HepG2 (cell line): ENCODE measurements around the gene GPBAR1. TPM values are rescaled to one million over a fixed set of nuclear protein-coding genes. Genes with fewer than 3 reads are reported as not detected.

Experiments
- AKNA ChIP-seq: sonication (generic); formaldehyde crosslinking; IDR thresholded peaks from 2 replicates; pipeline ENCODE4 v1.4.0; 2020; ENCODE audit warnings: missing genetic modification reagents, borderline replicate concordance
- ASH2L ChIP-seq: fragments of 300-600, 200-600 bp; sonication (generic); IDR thresholded peaks from 2 replicates; pipeline ENCODE4 v1.7.0; 2017; ENCODE audit warnings: low read depth, mild to moderate bottlenecking, moderate library complexity, mixed read lengths, low read length; ENCODE audit not compliant: insufficient read length
- CCDC6 ChIP-seq: sonication (generic); formaldehyde crosslinking; IDR thresholded peaks from 2 replicates; pipeline ENCODE4 v1.8.1; 2022; ENCODE audit warnings: mild to moderate bottlenecking, missing genetic modification reagents, moderate library complexity
- FOSL1 ChIP-seq: sonication (generic); formaldehyde crosslinking; IDR thresholded peaks from 2 replicates; pipeline ENCODE4 v1.9.0; 2021; ENCODE audit warnings: missing genetic modification reagents, borderline replicate concordance
- GMEB2 ChIP-seq: IDR thresholded peaks from 2 replicates; pipeline ENCODE4 v1.6.1; 2016; ENCODE audit warnings: missing biosample characterization, missing genetic modification reagents, low read depth
- HES4 ChIP-seq: sonication (generic); formaldehyde crosslinking; IDR thresholded peaks from 2 replicates; pipeline ENCODE4 v1.9.0; 2021; ENCODE audit warnings: mild to moderate bottlenecking, missing genetic modification reagents, borderline replicate concordance
- HMGA1 ChIP-seq: sonication (generic); formaldehyde crosslinking; conservative IDR thresholded peaks from 2 replicates; pipeline ENCODE4 v1.4.0; 2020; ENCODE audit warnings: missing genetic modification reagents
- MYNN ChIP-seq: sonication (generic); formaldehyde crosslinking; IDR thresholded peaks from 2 replicates; pipeline ENCODE4 v1.4.0; 2020; ENCODE audit warnings: mild to moderate bottlenecking, low read depth, missing genetic modification reagents
- POGZ ChIP-seq: sonication (generic); formaldehyde crosslinking; IDR thresholded peaks from 2 replicates; pipeline ENCODE4 v1.4.0; 2020; ENCODE audit warnings: mild to moderate bottlenecking, missing genetic modification reagents
- SP4 ChIP-seq: sonication (generic); formaldehyde crosslinking; IDR thresholded peaks from 2 replicates; pipeline ENCODE4 v1.8.1; 2023; ENCODE audit warnings: mild to moderate bottlenecking, missing genetic modification reagents
- SPEN ChIP-seq: sonication (generic); formaldehyde crosslinking; IDR thresholded peaks from 2 replicates; pipeline ENCODE4 v1.5.1; 2020; ENCODE audit warnings: low read depth, mild to moderate bottlenecking, missing genetic modification reagents
- SRY ChIP-seq: sonication (generic); formaldehyde crosslinking; IDR thresholded peaks from 2 replicates; pipeline ENCODE4 v1.8.0; 2022; ENCODE audit warnings: mild to moderate bottlenecking, missing genetic modification reagents
- ZMYM4 ChIP-seq: sonication (generic); formaldehyde crosslinking; IDR thresholded peaks from 2 replicates; pipeline ENCODE4 v1.8.1; 2023; ENCODE audit warnings: mild to moderate bottlenecking, missing genetic modification reagents
- ZNF180 ChIP-seq: sonication (generic); formaldehyde crosslinking; IDR thresholded peaks from 2 replicates; pipeline ENCODE4 v1.4.0; 2020; ENCODE audit warnings: low read depth, missing genetic modification reagents, borderline replicate concordance
- ZNF431 ChIP-seq: sonication (generic); formaldehyde crosslinking; IDR thresholded peaks from 2 replicates; pipeline ENCODE4 v1.9.0; 2022; ENCODE audit warnings: missing genetic modification reagents, low read depth, mild to moderate bottlenecking, borderline replicate concordance
- ZNF678 ChIP-seq: sonication (generic); formaldehyde crosslinking; IDR thresholded peaks from 2 replicates; pipeline ENCODE4 v1.4.0; 2020; ENCODE audit warnings: mild to moderate bottlenecking, missing genetic modification reagents
- polyA plus RNA-seq, 8 experiments: library from polyadenylated mRNA; depleted of rRNA in 3 of 8; stranded (reverse) in 7 of 8; unstranded in 1 of 8; fragments of >200 nt; fragmentation: Illumina TruSeq in 4 of 8; extraction: Trizol in 4 of 8; gene quantifications; 2 replicates each; pipeline versions ENCODE4 v1.2.1 to v1.2.3, GENCODE V29; 2011 to 2016; ENCODE audit warnings: low read depth in 4 of 8, missing spikeins in 1 of 8, mixed read lengths in 1 of 8; ENCODE audit not compliant: insufficient read depth in 1 of 8
- total RNA-seq, 5 experiments: library from RNA; depleted of rRNA; stranded (reverse); fragments of >200 nt; fragmentation: Illumina TruSeq; extraction: Trizol; gene quantifications; 2 replicates each; pipeline ENCODE4 v1.2.3, GENCODE V29; 2016; ENCODE audit warnings: low read depth in 1 of 5
- TF ChIP-seq, protein P1 (sequence below): sonication (generic); formaldehyde crosslinking; IDR thresholded peaks from 2 replicates; pipeline ENCODE4 v1.5.0; 2020; ENCODE audit warnings: mild to moderate bottlenecking, missing genetic modification reagents
- TF ChIP-seq, protein P2 (sequence below): sonication (generic); formaldehyde crosslinking; IDR thresholded peaks from 2 replicates; pipeline ENCODE4 v1.4.0; 2020; ENCODE audit warnings: missing genetic modification reagents

The GPBAR1 gene
- total and polyA plus RNA-seq, 2 of the 13 experiments (the other 11 are each of a cell fraction or from before 2014, with no cell fraction given), result 0.05 to 0.09 TPM

DNA sequence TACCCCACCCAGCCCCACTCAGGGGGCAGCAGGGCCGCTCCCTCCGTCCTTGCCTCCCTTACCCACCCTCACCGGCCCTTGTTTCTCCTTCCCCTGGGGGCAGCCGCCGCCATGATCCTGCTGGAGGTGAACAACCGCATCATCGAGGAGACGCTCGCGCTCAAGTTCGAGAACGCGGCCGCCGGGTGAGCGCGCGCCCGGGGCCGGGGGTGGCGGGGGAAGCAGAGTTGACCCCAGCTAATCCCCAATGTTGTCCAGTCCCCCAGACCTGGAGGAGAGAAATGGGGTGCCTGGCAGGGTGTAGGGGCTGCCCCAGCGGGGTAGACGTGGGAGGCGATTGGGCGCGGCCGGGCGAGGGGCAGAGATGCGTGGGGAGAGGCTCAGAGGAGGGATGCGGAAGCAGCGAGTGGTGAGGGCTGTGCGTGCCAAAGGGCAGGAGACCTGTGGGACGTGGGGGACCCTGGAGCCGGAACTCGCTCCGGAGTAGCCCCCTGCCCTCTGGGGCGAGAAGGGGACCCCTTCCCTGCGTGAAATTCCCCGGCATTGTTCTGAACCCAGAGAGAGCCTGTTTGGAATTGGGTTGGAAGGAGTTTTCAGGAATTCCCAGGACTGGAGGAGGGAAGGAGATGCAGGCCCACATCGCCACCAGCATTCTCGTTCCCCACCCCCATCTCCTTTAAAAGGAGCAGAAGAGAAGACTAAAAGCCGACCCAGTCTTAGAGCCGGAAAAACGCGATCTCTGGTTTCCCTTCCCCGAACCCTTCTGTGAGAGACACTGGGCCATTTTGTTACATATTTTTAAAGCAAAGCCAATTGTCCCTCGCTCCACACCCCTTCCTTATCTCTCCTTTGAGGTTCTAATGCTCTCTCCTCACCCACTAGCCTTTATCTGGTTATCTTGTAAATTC lies 43.2 kb upstream of the GPBAR1 start (continued):
- TF ChIP-seq, protein P1, sequence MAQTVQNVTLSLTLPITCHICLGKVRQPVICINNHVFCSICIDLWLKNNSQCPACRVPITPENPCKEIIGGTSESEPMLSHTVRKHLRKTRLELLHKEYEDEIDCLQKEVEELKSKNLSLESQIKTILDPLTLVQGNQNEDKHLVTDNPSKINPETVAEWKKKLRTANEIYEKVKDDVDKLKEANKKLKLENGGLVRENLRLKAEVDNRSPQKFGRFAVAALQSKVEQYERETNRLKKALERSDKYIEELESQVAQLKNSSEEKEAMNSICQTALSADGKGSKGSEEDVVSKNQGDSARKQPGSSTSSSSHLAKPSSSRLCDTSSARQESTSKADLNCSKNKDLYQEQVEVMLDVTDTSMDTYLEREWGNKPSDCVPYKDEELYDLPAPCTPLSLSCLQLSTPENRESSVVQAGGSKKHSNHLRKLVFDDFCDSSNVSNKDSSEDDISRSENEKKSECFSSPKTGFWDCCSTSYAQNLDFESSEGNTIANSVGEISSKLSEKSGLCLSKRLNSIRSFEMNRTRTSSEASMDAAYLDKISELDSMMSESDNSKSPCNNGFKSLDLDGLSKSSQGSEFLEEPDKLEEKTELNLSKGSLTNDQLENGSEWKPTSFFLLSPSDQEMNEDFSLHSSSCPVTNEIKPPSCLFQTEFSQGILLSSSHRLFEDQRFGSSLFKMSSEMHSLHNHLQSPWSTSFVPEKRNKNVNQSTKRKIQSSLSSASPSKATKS (CRISPR knock-in tag), result no peak
- no peak for TF ChIP-seq FOSL1 (CRISPR knock-in tag)
- TF ChIP-seq SP4 (CRISPR knock-in tag), result peak; percentile 33; the same call in 1 of the 2 replicates
- TF ChIP-seq CCDC6 (CRISPR knock-in tag), result no peak
- TF ChIP-seq, protein P2, sequence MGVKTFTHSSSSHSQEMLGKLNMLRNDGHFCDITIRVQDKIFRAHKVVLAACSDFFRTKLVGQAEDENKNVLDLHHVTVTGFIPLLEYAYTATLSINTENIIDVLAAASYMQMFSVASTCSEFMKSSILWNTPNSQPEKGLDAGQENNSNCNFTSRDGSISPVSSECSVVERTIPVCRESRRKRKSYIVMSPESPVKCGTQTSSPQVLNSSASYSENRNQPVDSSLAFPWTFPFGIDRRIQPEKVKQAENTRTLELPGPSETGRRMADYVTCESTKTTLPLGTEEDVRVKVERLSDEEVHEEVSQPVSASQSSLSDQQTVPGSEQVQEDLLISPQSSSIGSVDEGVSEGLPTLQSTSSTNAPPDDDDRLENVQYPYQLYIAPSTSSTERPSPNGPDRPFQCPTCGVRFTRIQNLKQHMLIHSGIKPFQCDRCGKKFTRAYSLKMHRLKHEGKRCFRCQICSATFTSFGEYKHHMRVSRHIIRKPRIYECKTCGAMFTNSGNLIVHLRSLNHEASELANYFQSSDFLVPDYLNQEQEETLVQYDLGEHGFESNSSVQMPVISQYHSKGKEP (CRISPR knock-in tag), result no peak
- no peak; the same call in 1 of the 2 replicates for TF ChIP-seq SPEN (CRISPR knock-in tag)
- no peak for TF ChIP-seq ZNF180
- no peak for TF ChIP-seq MYNN
- no peak for TF ChIP-seq ZNF431 (CRISPR knock-in tag)
- no peak for TF ChIP-seq ZMYM4 (CRISPR knock-in tag)
- TF ChIP-seq POGZ (CRISPR knock-in tag), result no peak
- TF ChIP-seq HMGA1 (CRISPR knock-in tag), result no peak
- TF ChIP-seq ZNF678 (CRISPR knock-in tag), result no peak
- no peak for TF ChIP-seq ASH2L
- TF ChIP-seq HES4 (CRISPR knock-in tag), result no peak
- TF ChIP-seq GMEB2 (CRISPR knock-in tag), result no peak
- peak; percentile 36; the same call in 1 of the 2 replicates for TF ChIP-seq SRY (CRISPR knock-in tag)
- no peak for TF ChIP-seq AKNA (CRISPR knock-in tag)
